D341Med (cell line): ENCODE results near the gene OR1F1.

Experiments used
- DNase-seq: peaks from one replicate; pipeline ENCODE4 v3.0.0; 2012; ENCODE audit warnings: low spot score

Gene OR1F1

DNA sequence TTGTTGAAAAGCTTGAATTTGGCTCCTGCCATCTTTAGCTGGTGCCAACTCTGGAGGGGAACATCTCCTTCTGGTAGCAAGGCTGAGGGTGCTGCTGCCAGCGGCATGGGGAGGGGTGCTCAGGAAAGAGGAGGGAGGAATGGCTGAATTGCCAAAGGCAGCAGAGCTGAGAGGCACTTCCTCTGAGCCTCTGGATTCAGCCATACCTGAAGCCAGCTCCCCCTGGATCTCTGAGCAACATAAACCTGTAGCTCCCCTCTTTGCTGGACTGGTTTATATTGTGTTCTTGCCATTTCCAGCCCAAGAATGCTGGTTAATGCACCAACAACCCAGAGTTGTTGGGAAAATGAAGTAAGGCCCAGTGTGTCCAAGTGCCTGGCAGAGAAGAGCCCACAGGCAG, 61.0 kb downstream of the OR1F1 start:
- no peak for DNase-seq

DNA sequence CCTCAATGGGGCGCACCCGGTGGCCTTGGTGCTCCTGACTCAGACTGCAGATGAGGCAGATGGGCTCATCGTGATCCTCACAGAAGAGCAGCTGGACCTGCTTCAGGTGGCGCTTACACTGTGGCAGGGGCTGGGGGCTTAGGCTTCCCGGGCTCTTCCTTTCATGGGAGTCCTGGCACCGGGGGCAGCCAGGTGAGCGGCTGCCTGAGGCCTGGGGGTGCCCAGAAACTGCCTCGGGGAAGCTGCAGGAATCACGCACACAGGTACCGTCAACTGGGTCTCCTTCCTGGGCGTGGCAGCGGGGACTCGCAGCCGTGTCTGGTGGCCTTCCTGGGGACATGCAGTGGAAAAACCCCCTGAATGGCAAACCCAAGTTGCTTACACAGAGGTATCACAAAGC, 61.4 kb downstream of the OR1F1 start:
- no peak for DNase-seq

DNA sequence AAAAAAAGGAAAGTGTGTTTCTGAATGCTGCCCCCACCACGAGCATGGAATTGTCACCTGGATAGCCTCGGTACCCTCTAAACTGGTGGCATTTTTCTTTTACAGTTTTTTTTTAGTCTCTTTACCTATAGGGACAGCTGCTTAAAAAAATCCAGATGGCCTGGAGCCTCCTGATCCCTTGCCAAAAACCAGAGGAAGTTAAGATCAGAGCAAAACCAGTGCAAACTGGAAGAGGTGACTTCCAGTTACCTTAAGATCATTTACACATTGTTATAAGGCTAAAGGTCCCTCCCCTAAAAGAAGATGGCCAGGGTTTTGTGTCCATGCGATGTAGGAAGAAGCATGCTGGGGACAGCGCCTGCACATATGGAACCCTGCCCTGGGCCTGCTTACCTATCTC, 65.0 kb downstream of the OR1F1 start:
- no peak for DNase-seq

DNA sequence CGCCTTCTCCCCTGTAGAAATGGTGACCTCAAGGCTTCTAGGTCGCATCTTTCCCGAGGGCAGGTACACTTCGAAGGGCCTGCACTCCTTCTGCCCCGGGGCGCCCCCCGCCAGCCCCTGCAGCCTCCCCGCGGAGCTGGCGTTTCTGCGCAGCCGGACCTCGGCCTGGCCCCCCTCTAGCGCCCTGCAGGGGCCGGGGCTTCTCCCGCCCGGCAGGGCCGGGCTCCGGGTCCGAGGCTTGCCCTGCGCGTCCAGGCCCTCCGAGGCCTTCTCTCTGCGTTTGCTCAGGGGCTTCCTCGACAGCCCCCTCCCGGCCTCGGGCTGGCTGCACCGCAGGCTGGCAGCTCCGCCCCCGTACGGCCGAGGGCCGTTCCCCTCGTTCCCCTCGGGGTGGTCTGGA, 66.3 kb downstream of the OR1F1 start:
- DNase-seq: no peak
